ENCODE measurements around the gene MAP2K5. TPM values are rescaled to one million over a fixed set of nuclear protein-coding genes. Genes with fewer than 3 reads are reported as not detected.

Gene MAP2K5
- total RNA-seq, 1 experiment from 2014 or later, result 15.0 TPM

DNA sequence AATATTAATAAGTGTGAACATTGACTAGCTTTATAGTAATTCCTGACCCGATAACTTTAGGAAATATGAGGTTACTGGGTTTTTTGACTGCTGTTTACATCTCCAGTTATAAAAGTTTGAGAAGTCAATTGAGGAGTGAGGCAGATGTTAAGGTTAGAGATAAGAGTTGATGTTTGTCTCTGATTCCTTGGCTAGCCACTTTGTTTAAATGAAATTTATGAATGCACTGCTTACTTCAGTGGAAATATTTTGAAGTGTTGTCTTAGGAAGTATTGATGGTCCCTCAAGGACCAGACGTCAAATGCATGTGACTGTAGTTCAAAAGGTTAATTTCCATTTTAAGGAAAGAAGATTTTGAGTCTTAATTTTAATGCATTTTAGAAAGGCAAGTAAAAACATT is 41.7 kb downstream of the MAP2K5 start:
- H3K4me1 ChIP-seq (ENCODE audit: insufficient read depth, low read length), result no peaks in the 10 kb centered on the region
- H2BK20ac ChIP-seq (ENCODE audit: low read depth, low read length, poor library complexity, severe bottlenecking), result no peak overlapping the region
- no peak overlapping the region for H3K14ac ChIP-seq (ENCODE audit: insufficient read depth, low read length)
- H4K5ac ChIP-seq (ENCODE audit: insufficient read length, low read depth, low read length), result no peak overlapping the region
- Mint-ChIP-seq H3K36me3 (ENCODE audit: insufficient read depth in 1 of 3, low read depth in 3 of 3) (peaks cover 0 to 14% (median 10%) of the 10 kb centered on the region in 3 experiments; a peak in 5 of 7 replicates), H3K4me3 (no peak overlapping the region), H3K27me3 (ENCODE audit: low read depth) (no peaks in the 10 kb centered on the region), H3K4me1 (no peaks in the 10 kb centered on the region), H3K9me3 (no peaks in the 10 kb centered on the region), H3K27ac (no peak overlapping the region)
- no peak for DNase-seq
- TF ChIP-seq, protein P1, sequence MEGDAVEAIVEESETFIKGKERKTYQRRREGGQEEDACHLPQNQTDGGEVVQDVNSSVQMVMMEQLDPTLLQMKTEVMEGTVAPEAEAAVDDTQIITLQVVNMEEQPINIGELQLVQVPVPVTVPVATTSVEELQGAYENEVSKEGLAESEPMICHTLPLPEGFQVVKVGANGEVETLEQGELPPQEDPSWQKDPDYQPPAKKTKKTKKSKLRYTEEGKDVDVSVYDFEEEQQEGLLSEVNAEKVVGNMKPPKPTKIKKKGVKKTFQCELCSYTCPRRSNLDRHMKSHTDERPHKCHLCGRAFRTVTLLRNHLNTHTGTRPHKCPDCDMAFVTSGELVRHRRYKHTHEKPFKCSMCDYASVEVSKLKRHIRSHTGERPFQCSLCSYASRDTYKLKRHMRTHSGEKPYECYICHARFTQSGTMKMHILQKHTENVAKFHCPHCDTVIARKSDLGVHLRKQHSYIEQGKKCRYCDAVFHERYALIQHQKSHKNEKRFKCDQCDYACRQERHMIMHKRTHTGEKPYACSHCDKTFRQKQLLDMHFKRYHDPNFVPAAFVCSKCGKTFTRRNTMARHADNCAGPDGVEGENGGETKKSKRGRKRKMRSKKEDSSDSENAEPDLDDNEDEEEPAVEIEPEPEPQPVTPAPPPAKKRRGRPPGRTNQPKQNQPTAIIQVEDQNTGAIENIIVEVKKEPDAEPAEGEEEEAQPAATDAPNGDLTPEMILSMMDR (conservative IDR thresholded peaks at IDR 0.05), result no peak
- no peak overlapping the region for H4K91ac ChIP-seq (ENCODE audit: insufficient read length, low read depth, low read length)
- H3K27me3 ChIP-seq (ENCODE audit: insufficient read depth, low read length), result no peaks in the 10 kb centered on the region
- H3K18ac ChIP-seq (ENCODE audit: insufficient read length, low read depth, low read length), result no peak overlapping the region
- no peak overlapping the region for H3T11ph ChIP-seq (ENCODE audit: low read length)
- H3K9ac ChIP-seq (ENCODE audit: extremely low read depth, insufficient read length, low read length), result no peak overlapping the region
- H2AFZ ChIP-seq (ENCODE audit: low read length), result no peak overlapping the region
- no peak overlapping the region for H3K23ac ChIP-seq (ENCODE audit: insufficient read length, low read depth, low read length)
- no CpG with 5 or more reads among the region's 2 CpGs for WGBS (ENCODE audit: extremely low coverage, insufficient read length, low lambda C conversion rate)
- no peak overlapping the region for H4K8ac ChIP-seq (replicated peaks; ENCODE audit: insufficient read length, low read depth, low read length)
- H3K23me2 ChIP-seq (ENCODE audit: insufficient read length, low read depth, low read length, poor library complexity, severe bottlenecking), result no peaks in the 10 kb centered on the region
- no peak overlapping the region for H3K56ac ChIP-seq (ENCODE audit: insufficient read length, low read depth, low read length)
- no peak overlapping the region for H3K27ac ChIP-seq (ENCODE audit: insufficient read length, low read depth, low read length)
- H2AK5ac ChIP-seq (ENCODE audit: insufficient read length, low read length), result no peak overlapping the region
- no peak overlapping the region for H2BK15ac ChIP-seq (ENCODE audit: low read depth, low read length)
- no peaks in the 10 kb centered on the region for H3K79me1 ChIP-seq (ENCODE audit: insufficient read depth, low read depth, low read length, poor library complexity, severe bottlenecking)
- no peak overlapping the region for H3K4me2 ChIP-seq (ENCODE audit: insufficient read depth, insufficient read length, low read length)
- H3K4ac ChIP-seq (ENCODE audit: low read depth, low read length), result no peak overlapping the region
- no peak overlapping the region for H2BK5ac ChIP-seq (ENCODE audit: insufficient read length, low read length)
- H3K9me3 ChIP-seq (ENCODE audit: control insufficient read depth, low read depth, low read length), result no peaks in the 10 kb centered on the region
- no peak overlapping the region for H2BK12ac ChIP-seq (ENCODE audit: insufficient read length, low read depth, low read length)
- no peaks in the 10 kb centered on the region for H3K79me2 ChIP-seq (ENCODE audit: insufficient read depth, low read length)
- no peak overlapping the region for H2BK120ac ChIP-seq (ENCODE audit: low read depth, low read length, poor library complexity, severe bottlenecking)
- no peaks in the 10 kb centered on the region for H4K20me1 ChIP-seq (ENCODE audit: control insufficient read depth, insufficient read depth, insufficient read length)
